Urothelium cell line (cell line): ENCODE data around the gene HOPX.
"Not testable (repeated sequence)": the region's sequence is repeated elsewhere in the genome, so short reads cannot be mapped to it uniquely, and the experiment has no call there.

ENCODE experiments used
- DNase-seq: peaks from one replicate; pipeline ENCODE4 v3.0.0; 2011; ENCODE audit warnings: low spot score, mixed read lengths
- FAIRE-seq: peaks from 2 replicates; lab custom pipeline; 2011; peaks lifted over from hg19 to GRCh38; lab: Jason Lieb, UNC

Gene HOPX, protein sequence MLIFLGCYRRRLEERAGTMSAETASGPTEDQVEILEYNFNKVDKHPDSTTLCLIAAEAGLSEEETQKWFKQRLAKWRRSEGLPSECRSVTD

DNA sequence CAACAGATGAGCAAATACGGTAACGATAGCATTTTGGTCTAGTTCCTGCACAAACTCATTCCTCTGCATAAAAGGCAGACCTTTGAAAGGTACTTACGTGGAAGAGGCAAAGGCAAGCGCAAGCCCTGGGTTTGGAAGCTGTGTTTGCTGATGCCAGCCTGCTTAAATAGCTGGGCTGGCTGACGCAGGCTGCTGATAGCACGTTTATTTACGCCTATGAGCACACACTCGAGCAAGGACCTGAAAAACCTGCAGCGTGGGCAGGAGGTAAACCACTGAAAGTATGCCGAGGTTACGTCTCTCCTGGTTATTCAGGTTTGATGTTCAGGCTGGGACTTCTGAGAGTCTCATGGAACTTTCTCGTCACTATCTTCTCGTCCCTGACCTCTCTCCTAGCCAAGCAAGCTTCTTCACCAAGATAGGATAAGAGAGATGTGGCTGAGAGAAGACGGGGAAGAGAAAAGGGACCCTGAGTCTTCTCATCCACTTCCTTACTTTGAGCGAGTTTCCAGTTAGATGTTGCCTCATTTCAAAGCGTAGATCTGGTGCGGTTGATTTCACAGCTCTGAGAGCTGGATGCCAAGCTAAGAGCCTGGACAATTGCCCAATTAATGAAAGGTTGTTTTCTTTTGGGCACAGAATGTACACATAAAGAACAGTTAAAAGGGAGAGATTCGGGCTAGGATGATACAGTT is at the start of gene HOPX:
HOPX (minus strand) TSS at position 139 of the 695 bp plus-strand sequence. CDS start 23,480 bp downstream, outside the sequence.
- peak; percentile 23 for FAIRE-seq
- no peak for DNase-seq

GRCh38 chr4:56730097-56730496 is 49.0 kb upstream of the HOPX start:
- no peak for FAIRE-seq
- DNase-seq, result no peak

GRCh38 chr4:56728512-56728911 is 47.4 kb upstream of the HOPX start:
- DNase-seq (no peak), FAIRE-seq (no peak)

DNA sequence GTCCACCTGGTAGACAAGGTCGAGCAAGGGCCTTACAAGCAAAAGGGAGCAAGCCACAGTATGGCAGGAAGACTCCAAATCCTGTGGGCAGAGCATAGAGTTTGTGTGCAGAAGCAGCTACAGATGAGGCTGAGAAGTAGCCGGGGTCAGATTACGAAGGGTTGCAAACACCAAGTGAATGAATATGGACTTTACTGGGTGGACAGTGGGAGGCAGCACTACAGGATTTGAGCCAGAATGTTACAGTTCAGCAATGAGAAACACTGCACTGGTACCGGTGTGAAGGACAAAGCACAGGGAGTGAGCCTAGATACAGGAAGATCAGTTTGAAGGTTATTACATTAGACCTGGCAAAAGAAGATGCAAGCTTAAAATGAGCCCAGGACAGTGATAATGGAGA is 46.1 kb upstream of the HOPX start:
- DNase-seq (no peak), FAIRE-seq (peak; percentile 58)

DNA sequence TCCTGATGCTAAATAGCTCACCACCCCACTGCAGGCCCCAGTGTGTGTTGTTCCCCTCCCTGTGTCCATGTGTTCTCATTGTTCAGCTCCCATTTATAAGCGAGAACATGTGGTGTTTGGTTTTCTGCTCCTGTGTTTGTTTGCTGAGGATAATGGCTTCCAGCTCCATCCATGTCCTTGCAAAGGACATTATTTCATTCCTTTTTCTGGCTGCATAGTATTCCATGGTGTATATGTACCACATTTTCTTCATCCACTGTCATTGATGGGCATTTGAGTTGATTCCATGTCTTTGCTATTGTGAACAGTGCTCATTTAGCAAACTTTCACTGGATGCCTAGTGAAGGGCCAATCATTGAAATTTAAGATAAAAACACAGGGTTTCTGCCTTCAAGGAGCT is 45.5 kb upstream of the HOPX start:
- not testable (repeated sequence) for FAIRE-seq, DNase-seq

- DNase-seq (no peak), FAIRE-seq (no peak)
Measured at GRCh38 chr4:56723659-56724230, 42.6 kb upstream of the HOPX start.

DNA sequence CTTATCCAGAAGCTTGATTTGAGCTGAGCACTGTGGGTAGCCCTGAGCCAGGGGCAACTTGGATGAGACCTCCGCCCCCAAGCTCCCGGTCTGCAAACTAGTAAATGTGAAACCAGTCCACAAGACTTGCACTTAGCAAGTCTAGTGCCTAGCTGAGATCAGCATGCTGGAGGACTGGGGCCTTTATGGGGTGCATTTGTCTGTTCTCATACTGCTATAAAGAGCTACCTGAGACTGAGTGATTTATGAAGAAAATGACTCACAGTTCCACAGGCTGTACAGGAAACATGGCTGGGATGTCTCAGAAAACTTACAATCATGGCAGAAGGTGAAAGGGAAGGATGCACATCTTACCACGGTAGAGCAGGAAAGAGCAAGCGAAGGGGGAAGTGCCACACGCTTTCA is 42.1 kb upstream of the HOPX start:
- DNase-seq (no peak), FAIRE-seq (no peak)

DNA sequence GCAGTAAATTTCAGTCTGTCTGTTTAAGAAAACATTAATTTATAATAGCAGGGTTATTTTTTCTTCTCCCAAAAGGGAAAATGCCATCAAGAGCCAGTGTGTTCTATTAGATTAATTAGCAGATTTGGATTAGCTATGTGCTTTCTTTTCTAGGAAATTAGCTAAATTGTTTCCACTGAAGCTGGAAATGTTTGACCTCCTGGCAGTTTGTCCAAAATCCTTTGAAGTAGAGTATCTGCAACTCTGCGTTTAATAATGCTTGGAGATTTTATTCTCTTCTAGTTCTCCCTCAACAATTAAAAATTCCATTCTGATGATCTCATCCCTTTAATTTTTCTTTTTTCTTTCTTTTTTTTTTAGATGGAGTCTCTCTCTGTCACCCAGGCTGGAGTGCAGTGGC is 27.1 kb upstream of the HOPX start:
- FAIRE-seq, result no peak
- DNase-seq, result no peak

DNA sequence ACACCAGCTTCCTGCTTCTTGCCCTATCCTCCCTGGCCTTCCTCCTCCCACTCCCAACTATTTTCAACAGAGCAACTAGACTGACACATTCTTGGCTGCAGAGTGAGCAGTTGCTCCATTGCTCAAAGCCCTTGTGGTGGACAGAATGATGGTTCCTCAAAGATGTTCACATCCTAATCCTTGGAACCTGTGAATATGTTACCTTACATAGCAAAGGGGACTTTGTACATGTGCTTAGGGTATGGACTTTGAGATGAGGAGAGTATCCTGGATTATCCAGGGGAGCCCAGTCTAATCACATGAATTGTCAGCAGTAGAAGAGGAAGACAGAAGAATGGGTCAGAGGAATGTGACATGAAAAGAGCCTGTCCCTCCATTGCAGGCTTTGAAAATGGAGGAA is 24.9 kb upstream of the HOPX start:
- peak; percentile 23 for FAIRE-seq
- DNase-seq, result no peak

DNA sequence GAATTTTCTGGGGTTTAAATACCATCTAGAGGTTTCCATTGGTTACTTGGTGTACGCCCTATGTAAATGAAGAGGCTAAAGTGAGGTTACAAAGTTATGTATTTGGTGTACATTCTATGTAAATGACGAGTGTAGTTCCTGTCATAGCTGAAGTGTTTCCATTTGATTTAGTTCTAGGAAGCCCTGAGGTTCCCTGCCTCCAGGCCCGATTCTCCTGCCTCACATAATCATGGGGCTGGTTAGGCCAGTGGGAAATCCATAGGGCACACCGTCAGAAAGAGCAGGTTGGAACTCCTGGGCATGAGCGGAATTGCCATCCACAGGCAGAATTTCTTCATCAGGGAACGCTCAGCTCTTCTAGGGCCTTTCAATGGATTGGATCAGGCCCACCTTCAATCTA is 24.2 kb upstream of the HOPX start:
- no peak for FAIRE-seq

GRCh38 chr4:56704089-56704871 is 23.2 kb upstream of the HOPX start:
- DNase-seq (no peak), FAIRE-seq (no peak)

More for the DNA sequence above, 24.2 kb upstream of the HOPX start:
- DNase-seq, result no peak

- FAIRE-seq (no peak), DNase-seq (no peak)
Measured at GRCh38 chr4:56703378-56703777, 22.3 kb upstream of the HOPX start.

DNA sequence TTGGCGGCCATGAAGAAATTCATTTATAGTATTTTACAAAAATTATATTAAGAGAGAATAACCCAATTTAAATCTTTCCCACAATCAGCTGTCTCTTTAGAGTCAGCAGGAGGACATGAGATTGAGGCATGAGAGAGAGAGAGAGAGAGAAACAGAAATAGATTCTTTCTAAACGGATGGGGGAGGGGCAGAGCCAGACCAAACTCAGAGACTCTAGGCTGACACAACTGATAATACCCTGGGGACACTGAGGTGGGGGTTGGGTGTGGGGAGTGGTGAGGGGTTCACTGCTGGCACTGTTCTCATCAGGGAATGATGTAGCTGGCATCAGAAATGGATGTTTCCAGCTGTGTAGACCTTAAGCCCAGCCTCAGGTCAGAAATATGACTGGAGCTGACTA is 20.5 kb upstream of the HOPX start:
- FAIRE-seq (no peak), DNase-seq (no peak)

DNA sequence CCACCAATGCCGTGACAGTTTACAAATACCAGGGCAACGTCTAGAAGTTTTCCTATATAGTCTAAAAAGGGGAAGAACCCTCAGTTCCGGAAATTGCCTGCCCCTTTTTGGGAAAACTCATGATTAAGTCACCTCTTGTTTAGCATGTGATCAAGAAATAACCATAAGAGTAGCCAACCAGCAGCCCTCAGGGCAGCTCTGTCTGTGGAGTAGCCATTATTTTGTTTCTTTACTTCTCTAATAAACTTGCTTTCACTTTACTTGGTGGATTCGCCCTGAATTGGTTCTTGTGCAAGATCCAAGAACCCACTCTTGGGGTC is 20.0 kb upstream of the HOPX start:
- DNase-seq, result no peak
- FAIRE-seq, result no peak

GRCh38 chr4:56699537-56700105 is 18.5 kb upstream of the HOPX start:
- FAIRE-seq (no peak), DNase-seq (no peak)

- no peak for FAIRE-seq
- peak; percentile 50 for DNase-seq
Measured at GRCh38 chr4:56698329-56698728, 17.2 kb upstream of the HOPX start.

DNA sequence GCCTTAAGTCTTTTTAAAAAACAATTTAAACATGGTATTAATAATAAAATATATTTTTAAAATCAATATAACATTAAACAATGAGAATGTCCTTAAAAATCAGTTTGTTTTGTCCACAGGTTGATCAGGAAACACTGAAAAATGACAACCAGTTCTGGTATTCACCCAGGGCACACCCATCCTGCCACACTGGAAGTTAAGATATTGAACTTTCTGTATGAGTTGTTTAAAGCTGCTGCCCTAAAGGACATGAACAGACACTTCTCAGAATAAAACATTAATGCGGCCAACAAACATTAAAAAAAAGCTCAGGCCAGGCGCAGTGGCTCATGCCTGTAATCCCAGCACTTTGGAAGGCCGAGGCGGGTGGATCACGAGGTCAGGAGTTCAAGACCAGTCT is 15.0 kb upstream of the HOPX start:
- no peak for FAIRE-seq
- no peak for DNase-seq

DNA sequence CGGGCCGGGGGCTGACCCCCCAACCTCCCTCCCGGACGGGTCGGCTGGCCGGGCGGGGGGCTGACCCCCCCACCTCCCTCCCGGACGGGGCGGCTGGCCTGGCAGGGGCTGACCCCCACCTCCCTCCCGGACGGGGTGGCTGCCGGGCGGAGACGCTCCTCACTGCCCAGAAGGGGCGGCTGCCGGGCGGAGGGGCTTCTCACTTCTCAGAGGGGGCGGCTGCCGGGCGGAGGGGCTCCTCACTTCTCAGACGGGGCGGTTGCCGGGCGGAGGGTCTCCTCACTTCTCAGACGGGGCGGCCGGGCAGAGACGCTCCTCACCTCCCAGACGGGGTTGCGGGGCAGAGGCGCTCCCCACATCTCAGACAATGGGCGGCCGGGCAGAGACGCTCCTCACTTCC is 12.4 kb upstream of the HOPX start:
- DNase-seq, FAIRE-seq: not testable (repeated sequence)

DNA sequence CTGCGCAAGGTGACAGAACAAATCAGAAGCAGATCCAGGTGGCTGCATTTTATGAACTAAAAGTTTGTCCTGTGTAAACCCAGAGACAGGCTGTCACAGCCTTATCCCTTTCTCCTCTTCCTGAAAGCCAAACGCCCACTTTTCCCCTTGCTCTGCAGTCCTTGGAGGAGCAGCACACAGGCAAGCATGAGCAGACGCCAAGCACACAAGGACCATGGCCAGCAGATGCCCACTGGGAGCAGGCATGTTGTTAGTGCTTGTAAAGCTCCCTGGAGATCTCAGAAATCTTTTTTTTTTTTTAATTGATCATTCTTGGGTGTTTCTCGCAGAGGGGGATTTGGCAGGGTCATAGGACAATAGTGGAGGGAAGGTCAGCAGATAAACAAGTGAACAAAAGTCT is 11.5 kb upstream of the HOPX start:
- no peak for DNase-seq
- FAIRE-seq, result no peak

DNA sequence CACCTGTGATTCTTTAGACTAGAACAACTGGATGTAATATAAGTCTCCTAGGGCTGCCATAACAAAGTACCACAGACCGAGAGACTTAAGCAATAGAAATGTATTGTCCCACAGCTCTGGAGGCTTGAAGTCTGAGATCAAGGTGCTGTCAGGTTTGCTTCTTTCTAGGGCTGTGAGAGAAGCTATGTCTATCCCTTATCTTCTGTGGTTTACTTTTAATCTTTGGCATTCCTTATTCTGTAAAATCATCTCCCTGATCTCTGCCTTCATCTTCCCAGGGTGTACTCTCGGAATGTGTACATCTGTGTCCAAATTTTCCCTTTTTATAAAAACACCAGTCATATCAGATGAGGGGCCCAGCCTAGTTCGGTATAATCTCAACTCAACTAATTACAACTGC is 10.3 kb upstream of the HOPX start:
- DNase-seq (no peak), FAIRE-seq (no peak)

GRCh38 chr4:56690393-56690792 is 9.3 kb upstream of the HOPX start:
- DNase-seq, result no peak

More at GRCh38 chr4:56690393-56690792, 9.3 kb upstream of the HOPX start:
- FAIRE-seq, result no peak
